HG03575 (cell line): ENCODE measurements around the gene CACNA1F.
"Not testable (repeated sequence)": the region's sequence is repeated elsewhere in the genome, so short reads cannot be mapped to it uniquely, and the experiment has no call there.

Experiments used
- ATAC-seq: cut with Tn5 transposase; IDR thresholded peaks from one replicate; pipeline ENCODE4 v1.9.1; 2021; ENCODE audit not compliant: unreplicated experiment, insufficient number of reproducible peaks, low FRiP score; ENCODE audit errors: extremely low read depth

Gene CACNA1F

DNA sequence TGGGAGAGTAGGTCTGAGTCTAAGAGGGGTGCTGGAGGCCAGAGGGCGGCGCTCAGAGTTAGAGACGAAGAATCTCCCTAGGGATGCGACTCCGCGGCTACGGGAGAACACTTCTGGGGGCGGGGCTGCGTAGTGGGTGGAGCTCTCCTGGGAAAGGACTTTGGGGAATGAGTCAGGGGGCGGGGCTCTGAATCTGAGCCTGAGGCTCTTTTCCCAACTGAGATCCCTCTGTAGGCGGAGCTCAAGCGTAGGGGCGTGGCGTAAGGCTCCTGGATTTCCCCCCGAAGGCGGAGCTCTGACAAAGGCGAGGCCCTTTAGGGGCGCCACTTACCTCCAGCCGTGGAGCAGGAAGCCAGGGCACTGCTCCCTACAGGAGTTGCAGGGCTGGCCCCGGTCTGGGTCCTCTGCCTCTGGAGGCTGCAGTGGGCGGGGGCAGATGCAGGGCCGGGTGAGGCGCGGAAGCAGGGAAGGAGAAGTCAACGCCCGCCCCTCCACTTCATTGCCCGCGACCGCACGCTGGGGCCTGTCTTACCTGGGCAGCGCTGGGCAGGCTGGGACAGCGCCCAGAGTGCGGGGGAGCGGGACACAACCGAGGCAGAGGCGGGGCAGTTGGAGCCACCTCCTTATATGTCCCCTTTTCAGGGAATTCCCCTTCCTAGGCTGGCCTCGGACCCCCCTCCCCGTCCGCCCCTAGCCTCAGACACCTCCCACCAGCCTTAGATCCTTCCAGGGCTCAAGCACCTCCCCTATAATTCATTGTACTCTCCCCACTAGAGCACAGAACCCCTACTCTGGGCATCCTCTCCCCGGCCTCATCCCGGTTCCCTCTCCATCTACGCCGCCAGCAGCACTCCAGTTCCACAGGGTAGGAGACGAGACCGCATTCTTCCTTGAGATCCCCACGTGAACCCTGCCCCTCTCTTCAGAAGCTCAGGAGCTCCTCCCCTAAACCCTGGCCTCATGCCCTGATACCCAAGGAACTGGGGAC, 48.6 kb downstream of the CACNA1F start:
- ATAC-seq, result no peak

DNA sequence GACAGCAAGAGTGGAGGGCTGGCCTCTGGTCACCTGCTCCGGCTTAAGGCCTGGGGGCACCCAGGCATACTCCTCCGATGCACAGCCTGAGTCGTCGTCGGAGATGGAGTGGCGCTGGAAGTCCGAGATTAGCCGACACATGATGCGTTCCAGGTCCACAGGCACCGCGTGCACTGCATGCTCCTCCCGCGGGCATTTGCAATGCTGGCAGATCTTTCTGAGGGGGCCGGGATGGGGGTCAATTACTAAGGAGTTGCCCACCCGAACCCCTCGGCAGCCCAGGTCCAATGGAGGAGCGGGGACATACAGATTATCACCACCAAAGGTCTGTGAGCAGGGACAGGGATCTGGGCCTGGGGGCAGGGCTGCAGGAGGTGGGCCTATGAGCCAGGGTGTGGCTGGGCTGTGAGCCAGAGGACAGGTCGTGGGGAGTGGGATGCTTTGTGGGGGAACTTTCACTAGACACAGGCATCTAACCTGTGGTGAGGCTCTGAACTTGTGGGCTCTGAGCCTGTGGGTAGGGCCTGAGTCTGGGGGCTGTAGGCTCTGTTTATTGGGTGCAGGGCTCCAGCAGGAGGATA, 49.3 kb downstream of the CACNA1F start:
- no peak for ATAC-seq

- no peak for ATAC-seq
These were observed 53.8 kb downstream of the CACNA1F start for GRCh38 chrX:49179358-49179757.

DNA sequence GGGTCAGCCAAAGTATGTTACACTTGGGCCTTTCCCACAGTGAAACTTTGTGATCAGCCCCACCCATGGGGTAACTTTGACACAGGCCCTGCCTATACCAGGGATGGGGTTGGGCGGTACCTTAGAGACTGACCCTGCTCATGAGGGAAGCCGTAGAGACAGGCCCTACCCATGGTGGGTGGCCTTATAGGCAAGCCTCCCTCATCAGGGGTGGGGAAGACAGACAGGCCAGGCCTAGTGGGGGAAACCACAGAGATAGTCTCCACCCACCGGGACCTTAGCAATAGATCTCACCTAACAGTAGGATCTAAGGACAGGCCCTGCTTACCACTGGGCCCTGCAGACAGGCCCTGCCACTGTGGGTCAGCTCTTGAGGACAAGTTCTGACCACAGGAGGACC, 54.6 kb downstream of the CACNA1F start:
- no peak for ATAC-seq

- ATAC-seq, result no peak
These were observed 55.2 kb downstream of the CACNA1F start for GRCh38 chrX:49177873-49178480.

DNA sequence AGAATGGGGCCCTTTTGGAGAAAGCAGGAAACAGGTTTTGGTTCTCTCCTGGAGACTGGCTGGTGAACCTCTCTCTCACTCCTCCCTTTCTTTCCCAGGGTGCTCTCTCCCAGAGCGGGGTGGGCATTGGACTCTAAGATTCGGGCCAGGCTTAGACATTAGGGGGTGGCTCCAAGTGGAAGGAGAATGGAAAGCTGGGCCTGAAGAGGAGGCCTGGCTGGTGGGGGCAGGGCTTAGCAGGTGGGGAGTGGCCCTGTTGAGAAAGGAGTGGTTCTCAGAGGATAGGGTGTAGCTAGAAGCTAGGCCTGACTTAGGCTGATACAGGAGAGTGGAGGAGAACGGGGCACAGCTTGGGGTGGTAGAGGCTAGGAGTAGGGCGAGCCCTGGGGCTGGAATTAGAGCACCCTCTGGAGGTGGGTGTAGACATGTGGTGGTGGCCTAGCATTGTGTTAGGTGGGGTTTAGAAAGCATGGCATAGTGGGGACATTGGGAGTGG, 55.8 kb downstream of the CACNA1F start:
- ATAC-seq, result no peak

DNA sequence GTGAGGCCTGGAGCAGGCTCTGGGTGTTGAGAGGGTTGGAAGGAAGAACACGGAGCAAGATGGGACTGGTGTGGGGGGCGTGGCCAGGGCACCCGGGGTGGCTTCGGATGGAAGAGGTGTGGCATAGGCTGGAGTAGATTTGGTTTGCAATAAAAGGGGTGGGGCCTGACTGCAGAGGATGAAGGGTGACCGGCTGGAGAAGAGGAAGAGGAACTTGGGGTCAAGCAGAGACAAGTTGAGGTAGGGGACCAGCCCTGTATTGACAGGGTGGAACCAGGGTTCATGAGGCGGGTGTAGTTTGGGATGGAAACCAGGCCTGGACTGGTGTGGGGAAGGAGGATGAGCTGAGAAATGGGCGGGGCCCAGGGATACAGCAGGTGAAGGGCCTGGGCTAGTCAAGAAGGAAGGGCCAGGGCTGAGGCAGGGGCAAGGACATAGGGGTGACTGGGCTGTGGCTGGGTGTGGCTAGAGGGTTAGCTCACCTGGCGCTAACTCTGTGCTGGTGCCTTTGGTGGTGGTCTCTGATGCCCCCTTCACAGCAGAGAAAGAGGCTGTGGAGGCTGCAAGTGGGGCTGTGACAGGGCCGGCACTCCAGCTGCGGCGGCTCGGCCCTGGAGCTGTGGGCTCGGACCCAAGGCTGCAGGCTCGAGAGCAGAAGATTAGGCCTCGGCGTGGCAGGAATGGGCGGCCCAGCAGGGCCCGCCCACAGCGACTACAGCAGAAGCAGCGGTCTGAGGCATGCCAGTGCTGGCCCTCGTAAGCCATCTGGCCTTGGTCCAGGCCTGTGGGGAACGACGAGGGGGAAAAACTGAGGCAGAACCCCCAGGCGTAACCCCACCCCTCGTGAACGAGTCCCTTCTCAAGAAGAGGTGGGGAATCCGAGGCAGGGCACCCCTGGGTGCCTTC, 56.5 kb downstream of the CACNA1F start:
- ATAC-seq, result no peak

DNA sequence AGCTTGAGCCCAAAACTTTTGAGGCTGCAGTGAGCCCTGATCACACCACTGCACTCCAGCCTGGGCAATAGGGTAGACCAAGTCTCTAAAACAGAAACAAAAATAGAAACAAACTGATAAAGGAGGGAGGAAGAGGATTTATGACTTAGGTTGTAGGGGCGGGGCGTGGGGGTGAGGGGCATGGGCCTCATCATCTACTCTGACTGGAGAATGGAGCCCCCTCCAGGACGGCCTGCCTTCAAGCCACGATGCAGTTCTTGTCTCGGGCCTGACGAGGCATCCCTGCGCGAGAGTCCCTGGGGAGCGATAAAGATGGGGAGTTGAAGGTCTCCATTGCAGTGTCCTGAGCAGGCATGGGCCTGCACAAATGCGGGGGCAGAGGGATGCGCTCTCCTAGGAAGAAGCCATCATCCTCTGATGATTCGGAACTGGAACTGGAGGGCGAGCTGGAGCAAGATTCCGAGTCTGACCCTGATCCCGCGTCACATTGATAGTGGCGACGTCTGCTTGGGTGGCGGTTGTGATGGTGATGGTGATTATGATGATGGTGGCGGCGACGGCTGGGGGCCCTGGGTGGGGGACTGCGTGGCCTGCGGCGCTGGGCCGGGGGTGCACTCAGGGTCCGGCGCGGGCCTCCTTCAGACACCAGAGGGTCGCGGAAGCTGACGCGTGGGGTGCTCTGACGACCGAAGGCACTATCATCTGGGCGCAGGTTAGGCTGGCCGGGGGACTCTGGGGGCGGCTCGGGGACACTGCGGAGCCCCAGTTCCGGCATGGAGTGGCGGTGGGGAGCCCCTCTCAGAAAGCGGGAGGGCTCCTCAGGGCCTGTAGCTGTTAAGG, 57.5 kb downstream of the CACNA1F start:
- ATAC-seq, result no peak

GRCh38 chrX:49174723-49175122, 58.4 kb downstream of the CACNA1F start:
- no peak for ATAC-seq

DNA sequence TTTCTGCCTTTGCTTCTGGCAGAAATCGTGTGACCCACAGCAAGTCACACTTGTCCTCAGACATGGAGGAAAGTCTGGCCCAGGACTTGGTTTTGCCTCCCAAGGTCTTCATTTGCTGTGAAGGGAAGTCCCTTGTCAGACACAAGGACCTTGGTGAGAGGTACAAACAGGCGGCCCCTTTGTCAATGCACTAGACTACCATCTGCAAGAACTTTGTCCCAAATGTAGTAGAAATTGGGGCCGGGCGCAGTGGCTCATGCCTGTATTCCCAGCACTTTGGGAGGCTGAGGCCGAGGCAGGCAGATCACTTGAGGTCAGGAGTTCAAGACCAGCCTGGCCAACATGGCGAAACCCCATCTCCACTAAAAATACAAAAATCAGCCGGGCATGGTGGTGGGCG, 59.6 kb downstream of the CACNA1F start:
- ATAC-seq, result not testable (repeated sequence)

DNA sequence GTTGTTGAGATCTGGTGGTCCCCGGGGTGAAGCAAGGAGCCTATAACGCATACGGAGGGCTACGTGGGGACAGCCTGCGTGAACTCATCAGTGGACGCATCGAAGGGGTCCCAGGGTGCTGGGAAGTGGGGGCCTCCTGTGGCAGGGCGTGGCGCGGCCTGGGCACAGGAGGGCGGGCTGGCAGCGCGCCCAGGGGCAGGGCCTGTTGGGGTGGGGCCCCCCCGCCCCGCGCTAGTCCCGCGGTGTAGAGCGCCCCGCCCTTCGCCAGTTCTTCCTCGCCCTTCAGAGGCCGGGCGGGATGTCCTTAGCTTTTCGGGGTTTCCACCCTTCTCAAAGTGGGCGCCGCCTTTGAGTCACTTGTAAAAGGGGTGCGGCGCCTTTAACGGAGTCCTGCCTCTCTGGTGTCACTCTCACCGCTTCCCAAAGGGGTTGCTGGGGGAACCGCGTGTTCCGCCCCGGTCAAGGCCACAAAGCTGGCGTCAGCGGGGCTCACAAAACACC, 60.8 kb downstream of the CACNA1F start:
- no peak for ATAC-seq

DNA sequence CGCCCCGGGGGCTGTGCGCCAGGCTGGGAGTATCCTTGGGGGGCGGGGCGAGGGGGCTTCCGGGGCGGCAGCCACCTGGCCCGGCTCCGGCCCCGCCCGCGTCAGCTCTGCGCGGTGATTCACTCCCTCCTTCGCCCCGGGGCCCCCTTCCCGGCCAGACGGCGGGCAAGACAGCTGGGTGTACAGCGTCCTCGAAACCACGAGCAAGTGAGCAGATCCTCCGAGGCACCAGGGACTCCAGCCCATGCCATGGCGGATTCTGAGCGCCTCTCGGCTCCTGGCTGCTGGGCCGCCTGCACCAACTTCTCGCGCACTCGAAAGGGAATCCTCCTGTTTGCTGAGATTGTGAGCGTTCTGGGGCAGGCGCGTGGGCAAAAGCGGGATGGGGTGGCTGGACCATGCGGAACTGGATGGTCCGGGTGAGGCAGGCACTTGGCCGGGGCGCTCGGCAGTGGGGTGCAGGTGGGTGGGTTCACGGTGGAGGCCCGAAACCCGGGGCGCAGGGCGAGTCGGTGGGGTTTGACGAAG, 61.3 kb downstream of the CACNA1F start, which contains the start of gene PLP2:
Gene PLP2, plus strand, starts transcription at position 147 of the 528 bp plus-strand sequence. Its CDS starts 103 bp downstream, at position 250.
- ATAC-seq, result no peak

GRCh38 chrX:49167740-49168108, 65.4 kb downstream of the CACNA1F start:
- no peak for ATAC-seq

GRCh38 chrX:49166914-49167739, 66.0 kb downstream of the CACNA1F start:
- no peak for ATAC-seq

DNA sequence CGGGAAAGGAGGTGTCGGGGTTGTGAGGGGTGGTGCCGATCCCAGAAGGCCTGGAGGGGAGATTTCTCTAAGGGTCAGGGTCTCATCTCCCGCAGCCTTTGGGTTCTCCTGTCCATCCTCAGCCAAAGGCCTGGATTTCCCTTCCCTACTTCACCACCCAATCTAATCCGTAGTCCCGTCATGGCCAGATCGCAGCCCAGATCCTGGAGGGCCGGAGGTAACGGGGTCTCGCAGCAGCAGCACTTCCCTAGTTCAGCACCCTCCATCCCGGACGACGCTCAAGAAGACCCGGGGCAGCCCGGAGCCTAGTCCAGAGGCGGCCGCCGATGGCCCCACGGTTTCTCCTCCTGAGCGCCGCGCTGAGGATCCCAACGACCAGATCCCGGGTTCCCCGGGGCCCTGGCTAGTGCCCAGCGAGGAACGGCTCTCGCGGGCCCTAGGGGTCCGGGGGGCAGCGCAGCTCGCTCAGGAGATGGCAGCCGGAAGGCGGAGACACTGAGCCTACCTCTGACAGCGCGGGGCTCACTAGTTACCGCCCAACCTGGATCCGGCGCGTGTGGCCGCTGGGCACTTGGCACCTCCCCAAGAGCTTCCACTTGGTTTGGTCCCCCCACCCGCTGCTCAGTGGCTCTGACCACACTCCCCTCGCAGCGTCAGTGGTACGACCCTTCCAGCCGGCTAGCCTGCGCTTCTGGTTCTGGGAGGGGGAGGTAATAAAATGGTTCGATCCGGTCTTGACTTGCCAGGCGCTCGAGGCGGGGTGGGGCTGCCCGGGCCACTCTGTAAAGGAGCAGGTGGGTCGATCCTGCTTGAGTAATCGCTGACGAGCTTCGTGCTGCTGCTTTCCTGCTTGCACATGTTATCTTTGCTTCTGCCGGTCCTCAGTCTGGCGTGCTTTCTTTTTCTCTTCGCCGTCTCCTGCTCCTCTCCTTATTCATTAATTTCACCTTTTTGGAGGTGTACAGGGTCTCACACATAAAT, 66.9 kb downstream of the CACNA1F start:
- ATAC-seq, result no peak
